HL-60 (cell line): ENCODE data around the gene TIFAB.

Experiments
- POLR2AphosphoS5 ChIP-seq: IDR thresholded peaks from 2 replicates; pipeline ENCODE4 v1.6.1; 2012; ENCODE audit warnings: low read depth
- SPI1 ChIP-seq: IDR thresholded peaks from 2 replicates; pipeline ENCODE4 v1.6.1; 2012; ENCODE audit warnings: low read depth, mild to moderate bottlenecking, borderline replicate concordance
- TF ChIP-seq, protein P1 (sequence below): IDR thresholded peaks from one replicate; pipeline ENCODE4 v1.5.1; 2011; ENCODE audit warnings: low read length, control low read depth, inconsistent platforms; ENCODE audit not compliant: insufficient read depth

DNA sequence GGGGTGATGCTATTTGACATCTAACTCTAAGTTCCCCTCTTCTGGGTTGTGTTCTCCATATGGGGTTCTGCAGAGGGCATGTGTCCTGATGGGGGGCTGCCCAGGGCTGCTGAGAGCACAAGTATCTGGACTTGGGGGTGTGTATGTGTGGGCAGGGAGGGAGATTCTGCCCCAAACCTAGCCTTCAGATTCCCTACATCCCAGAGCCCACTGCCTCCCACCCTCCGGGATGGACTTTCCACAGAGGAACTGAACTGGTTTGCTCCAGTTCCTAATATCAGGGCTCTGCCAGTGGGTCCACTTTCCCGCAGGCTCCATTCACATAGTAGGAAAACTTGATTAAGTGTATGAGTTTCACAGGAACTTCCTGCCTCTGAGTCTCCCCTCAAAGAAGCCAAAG lies 16.4 kb upstream of the TIFAB start:
- TF ChIP-seq, protein P1, sequence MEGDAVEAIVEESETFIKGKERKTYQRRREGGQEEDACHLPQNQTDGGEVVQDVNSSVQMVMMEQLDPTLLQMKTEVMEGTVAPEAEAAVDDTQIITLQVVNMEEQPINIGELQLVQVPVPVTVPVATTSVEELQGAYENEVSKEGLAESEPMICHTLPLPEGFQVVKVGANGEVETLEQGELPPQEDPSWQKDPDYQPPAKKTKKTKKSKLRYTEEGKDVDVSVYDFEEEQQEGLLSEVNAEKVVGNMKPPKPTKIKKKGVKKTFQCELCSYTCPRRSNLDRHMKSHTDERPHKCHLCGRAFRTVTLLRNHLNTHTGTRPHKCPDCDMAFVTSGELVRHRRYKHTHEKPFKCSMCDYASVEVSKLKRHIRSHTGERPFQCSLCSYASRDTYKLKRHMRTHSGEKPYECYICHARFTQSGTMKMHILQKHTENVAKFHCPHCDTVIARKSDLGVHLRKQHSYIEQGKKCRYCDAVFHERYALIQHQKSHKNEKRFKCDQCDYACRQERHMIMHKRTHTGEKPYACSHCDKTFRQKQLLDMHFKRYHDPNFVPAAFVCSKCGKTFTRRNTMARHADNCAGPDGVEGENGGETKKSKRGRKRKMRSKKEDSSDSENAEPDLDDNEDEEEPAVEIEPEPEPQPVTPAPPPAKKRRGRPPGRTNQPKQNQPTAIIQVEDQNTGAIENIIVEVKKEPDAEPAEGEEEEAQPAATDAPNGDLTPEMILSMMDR = no peak
- TF ChIP-seq SPI1 (no peak), POLR2AphosphoS5 (no peak)
